HG02970 (cell line): Measurements from ENCODE around the gene MESD.

ENCODE experiments used
- ATAC-seq: cut with Tn5 transposase; IDR thresholded peaks from one replicate; pipeline ENCODE4 v1.9.1; 2021; ENCODE audit warnings: mild to moderate bottlenecking, moderate library complexity, moderate number of reproducible peaks; ENCODE audit not compliant: unreplicated experiment, low FRiP score

Gene MESD

GRCh38 chr15:80992006-80992405 is 2.4 kb upstream of the MESD start:
- no peak for ATAC-seq

- ATAC-seq = no peak
These were observed 1.8 kb upstream of the MESD start for GRCh38 chr15:80991421-80991820.

DNA sequence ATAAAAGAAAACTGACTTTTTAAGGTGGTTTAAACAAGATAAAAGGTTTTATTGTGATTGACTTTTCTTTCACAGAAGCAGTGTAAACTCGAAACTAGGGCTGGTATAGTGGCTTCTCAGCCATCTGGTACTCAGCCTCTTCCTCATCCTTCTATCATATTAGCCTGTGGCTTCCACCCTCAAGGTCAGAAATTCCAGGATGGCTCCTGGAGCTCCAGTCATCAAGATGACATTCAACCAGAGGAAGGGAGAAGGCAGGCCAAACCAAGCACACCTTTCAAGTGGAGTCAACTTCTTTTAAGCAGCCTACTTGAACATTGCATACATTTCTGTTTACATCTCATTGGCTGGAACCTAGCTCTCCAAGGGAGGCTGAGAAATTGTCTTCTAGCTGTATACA is 1.3 kb upstream of the MESD start:
- ATAC-seq = no peak

- ATAC-seq = no peak
These were observed 520 bp downstream of the MESD start for GRCh38 chr15:80989081-80989517.

- ATAC-seq = no peak
These were observed 1.3 kb downstream of the MESD start for GRCh38 chr15:80988148-80988796.

- ATAC-seq = no peak
These were observed 3.1 kb downstream of the MESD start for GRCh38 chr15:80986487-80986886.

DNA sequence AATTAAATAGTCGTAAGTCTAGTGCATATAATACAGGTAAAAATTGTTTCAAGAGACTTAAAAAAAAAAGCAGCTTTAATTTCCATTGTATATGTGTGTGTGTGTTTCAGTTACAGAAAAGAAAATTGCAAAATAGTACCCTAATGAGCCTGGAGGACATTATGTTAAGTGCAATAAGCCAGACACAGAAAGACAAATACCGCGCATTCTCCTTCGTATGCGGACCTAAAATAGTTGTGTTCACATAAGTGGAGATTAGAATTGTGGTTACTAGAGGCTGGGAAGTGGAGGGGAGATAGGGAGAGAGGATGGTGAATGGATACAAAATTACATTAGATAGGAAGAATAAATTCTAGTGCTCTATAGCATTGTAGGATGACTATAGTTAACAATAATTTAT is 3.6 kb downstream of the MESD start:
- no peak for ATAC-seq

DNA sequence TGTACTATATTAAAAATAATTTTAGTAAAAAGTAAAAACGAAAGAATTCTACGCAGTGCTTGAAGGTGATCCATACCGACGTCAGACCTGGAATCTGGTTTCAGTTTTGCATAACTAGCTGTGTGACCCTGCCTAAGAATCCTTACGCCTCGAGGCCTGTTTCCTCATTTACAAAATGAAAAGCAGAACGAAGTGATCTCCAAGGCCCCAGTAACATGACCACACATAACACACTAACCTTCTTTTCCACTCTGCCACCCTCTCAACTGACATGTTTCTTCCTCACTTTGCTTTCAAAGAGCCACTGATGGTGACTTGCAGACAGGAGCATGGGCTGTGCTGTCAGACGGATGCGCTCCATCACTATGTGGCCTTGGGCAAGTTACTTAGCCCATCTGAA is 4.8 kb downstream of the MESD start:
- ATAC-seq = no peak

DNA sequence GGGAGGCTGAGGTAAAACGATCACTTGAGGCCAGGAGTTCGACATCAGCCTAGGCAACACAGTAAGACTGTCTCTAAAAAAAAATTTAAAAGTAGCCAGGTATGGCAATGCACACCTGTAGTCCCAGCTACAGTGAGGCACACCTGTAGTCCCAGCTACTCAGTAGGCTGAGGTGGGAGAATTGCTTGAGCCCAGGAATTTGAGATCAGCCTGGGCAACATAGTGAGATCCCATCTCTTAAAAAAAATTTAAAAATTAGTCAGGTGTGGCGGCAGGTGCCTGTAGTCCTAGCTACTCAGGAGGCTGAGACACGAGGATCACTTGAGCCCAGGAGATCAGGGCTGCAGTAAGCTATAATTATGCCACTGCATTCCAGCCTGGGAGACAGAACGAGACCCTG is 6.8 kb downstream of the MESD start:
- ATAC-seq = no peak

DNA sequence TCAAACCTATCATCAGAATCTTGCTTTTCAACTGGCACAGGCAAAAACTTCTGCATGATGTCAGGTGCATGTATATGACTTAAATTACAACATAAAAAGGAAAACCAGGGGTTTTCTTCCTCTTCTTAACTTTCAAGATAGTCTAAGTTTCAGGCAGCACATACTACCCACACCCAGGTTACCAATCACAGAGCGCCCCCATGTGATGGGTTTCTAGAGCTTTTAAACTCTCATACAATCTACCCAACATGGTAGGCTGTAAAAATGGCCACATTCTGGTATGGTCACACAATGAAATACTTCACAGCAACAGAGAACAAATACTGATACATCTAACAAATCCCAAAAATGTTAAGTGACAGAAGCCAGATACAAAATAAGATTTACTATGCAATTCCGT is 7.4 kb downstream of the MESD start:
- no peak for ATAC-seq

GRCh38 chr15:80979538-80980200 is 9.9 kb downstream of the MESD start:
- ATAC-seq = no peak

DNA sequence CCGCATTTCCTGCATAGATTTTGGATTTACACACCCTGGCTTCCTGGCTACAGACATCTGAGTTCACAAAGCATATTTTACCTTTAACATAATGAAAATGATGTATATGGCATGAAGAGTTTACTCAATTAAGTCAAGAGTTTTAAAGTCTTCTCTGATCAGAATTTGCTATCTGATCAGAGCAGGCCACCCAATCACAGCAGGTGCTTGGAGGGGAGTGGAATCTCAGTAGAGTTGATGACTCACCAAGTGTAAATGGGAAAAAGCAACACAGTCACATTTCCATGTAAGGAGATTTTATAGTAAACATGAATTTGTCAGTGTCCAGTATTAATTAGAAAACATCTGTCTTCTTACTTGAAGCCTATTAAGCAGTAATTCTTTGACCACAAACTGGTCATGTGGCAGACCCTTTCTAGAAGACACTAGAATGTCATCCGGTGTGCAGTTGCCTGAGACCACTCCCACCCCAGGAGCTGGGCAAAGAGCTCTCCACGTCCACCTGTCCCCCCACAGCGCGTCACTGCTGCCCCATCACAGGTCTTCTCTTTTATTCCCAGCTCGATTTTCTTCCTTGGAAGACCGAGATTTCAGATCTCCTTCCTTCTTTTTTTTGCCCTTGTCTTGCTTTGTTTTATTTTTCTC is 10.8 kb downstream of the MESD start:
- no peak for ATAC-seq

DNA sequence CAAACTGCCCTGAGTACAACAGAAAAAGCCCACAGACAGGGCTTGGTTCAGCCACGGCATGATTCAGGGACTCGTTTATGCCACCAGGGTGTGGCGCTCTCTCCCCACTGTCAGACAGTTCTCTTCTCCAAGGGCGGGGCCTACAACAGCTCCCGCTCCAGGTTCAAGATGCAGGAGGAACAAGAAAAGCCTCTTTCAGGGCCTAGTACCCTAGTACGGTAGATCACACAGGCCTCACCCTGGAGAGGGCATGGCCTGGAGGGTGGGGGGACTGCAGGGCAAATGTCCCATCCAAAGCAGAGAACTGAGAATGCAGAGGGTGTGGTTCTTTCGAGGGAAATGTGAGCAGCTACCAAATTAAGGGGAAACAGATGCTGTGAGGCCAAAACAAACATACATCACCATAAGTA is 12.0 kb downstream of the MESD start:
- no peak for ATAC-seq

DNA sequence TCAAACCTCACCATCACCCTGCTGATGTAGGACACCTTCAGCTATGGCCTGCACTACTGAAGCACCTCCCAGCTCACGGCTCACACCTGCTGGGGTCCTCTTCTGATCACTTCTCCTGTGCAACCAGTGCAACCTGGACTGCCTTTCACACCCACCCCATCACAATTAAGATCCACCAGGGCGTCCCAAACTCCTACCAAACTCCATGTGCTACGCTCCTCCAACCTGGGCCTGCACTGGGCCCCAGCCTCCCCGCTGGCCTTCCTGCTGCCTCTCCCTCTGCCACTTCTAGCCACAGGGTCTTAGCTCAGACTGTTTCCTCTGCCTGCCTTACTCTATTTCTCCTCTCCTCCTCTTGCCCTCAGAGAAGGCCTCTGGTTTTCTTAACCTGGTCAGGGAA is 12.8 kb downstream of the MESD start:
- no peak for ATAC-seq

DNA sequence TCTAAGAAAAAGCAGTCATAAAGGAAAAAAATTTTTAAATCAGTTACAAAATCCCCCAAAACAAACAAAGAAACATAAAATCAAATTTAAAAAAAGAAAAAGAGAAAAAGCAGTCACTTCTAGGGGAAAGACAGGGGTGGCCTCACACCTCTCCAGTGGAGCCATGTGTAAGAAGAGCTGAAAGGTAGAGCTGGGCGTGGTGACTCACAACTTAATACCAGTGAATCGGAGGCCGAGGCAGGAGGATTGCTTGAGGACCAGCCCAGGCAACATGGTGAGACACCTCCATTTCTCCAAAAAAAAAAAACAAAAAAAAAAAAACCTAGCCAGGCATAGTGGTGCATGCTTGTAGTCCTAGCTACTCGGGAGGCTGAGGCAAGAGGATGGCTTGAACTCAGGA is 14.7 kb downstream of the MESD start:
- ATAC-seq = no peak

- ATAC-seq = no peak
These were observed 17.3 kb downstream of the MESD start for GRCh38 chr15:80972276-80972675.

DNA sequence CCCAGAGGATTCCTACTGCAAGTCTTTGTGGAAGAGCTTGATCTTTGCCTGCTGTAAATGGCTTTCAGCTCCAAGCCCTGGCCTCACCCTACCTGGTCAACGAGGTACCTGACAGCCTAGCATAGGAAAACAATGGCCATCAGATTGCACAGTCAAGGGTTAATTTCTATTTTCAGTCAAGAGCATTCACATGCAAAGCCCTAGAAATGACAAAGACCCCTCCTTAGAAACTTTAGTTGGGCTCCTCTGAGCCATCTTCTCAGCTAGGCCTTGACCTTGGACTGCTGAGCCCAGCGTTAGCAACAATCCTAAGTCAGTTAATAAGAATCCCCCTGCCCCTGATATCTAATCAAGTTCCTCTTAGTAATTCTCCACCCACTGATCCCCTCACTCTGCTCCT is 18.5 kb downstream of the MESD start:
- no peak for ATAC-seq

GRCh38 chr15:80970658-80971057 is 19.0 kb downstream of the MESD start:
- ATAC-seq = no peak

DNA sequence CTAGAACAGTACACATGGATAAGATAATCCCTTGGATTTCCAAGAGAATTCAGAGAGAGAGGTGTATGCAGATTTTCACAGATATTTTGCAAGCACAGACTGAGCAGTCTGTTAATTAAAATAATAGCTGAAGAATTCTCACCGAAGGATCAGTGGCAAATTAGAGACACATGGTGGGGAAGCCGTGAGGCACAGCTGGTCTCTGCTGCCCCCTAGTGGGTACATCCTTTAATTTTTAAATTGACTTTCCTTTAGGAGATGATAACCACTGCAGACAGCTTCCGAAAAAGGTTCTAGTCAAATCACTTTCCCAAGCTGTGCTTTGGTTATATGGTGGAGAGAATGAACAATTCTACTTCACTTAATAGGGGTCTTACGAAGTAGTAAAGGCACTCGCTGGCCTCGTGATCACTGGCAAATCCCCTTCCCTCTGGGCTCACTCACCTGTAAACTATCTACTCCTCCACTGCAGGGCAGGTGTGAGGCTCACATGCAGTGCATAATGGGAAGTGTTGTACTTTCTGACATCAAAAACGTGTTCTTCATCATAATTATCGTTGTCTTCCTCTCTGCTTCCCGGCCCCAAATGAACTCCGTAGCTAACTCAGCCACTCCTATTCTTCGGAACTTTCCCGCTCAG is 19.5 kb downstream of the MESD start:
- ATAC-seq = no peak

GRCh38 chr15:80969316-80969715 is 20.3 kb downstream of the MESD start:
- ATAC-seq = no peak

- ATAC-seq = no peak
These were observed 21.6 kb downstream of the MESD start for GRCh38 chr15:80967991-80968510.
